HG02943 (cell line): Measurements from ENCODE around the gene NOXRED1.

Source experiments
- ATAC-seq: cut with Tn5 transposase; IDR thresholded peaks from one replicate; pipeline ENCODE4 v1.9.1; 2021; ENCODE audit warnings: mild to moderate bottlenecking, low read depth, moderate library complexity; ENCODE audit not compliant: unreplicated experiment

Gene NOXRED1

GRCh38 chr14:77347751-77348150 is 75.6 kb downstream of the NOXRED1 start:
- no peak for ATAC-seq

- no peak for ATAC-seq
Measured at GRCh38 chr14:77346495-77346894, 76.8 kb downstream of the NOXRED1 start.

- no peak for ATAC-seq
Measured at GRCh38 chr14:77344377-77344996, 78.8 kb downstream of the NOXRED1 start.
